ENCODE data around the gene WBP11.
"Not testable (repeated sequence)": the region's sequence is repeated elsewhere in the genome, so short reads cannot be mapped to it uniquely, and the experiment has no call there.

WBP11 gene

DNA sequence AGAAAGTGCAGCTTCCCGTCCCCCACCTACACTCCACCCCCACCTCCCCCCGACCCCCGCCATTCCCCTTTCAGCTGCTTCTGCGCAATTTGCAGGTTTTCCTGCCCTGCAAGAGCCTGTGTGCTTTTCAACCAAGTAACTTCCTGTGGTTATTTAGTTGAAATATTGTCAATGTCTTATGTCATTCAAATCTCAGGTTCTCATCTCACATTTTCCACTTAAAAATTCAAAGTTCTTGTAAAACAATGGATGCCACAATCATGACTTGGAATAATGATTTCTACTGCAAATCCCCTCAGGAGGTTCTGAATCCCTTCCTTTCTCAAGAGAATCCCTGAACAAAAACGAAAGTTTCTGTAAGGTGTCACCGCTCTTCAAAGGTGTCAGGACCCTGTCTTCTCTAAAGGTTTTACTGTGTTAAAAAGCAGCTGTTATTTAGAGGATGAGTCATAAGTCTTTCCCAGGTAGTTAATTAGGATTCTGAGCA lies 31.6 kb downstream of the WBP11 start:
- DNase-seq = no peak

DNA sequence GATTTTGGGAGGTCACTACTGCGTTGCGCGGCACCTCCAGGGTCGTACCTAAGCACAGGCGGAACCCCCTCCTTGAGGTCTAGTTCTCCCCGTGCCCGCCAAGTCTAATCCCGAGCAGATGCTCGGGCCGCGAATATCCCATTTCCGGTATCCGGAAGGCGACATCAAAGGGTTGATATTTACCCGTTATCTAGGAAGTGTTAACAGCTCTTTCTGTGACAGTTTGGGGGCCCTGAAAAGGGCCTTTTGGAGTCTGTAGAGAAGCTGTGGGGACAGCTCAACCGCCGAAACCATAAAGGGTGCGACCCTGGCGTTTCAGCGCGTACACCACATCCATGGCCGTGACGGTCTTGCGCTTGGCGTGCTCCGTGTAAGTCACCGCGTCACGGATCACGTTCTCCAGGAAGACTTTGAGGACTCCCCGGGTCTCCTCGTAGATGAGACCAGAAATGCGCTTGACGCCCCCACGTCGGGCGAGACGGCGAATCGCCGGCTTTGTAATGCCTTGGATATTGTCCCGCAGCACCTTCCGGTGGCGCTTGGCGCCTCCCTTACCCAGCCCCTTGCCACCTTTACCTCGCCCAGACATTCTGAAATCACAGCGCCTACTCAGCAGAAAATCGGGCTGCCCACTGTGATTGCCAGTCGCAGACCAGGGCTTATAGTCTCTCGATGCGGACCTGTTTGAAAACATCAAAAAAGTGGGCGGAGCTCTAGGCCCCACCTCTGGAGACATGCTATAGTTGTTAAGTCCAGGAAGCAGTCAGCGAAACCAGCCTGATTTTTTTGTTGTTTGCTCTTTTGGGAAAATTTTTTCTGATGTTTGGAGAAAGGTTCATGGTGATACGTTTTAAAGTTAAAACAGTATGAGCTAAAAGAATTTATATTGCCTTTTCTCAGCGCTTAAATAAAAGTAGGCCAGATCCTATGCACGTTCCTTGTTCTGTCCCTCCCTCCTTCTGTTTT lies 32.5 kb downstream of the WBP11 start:
- peak; percentile 85 for DNase-seq

DNA sequence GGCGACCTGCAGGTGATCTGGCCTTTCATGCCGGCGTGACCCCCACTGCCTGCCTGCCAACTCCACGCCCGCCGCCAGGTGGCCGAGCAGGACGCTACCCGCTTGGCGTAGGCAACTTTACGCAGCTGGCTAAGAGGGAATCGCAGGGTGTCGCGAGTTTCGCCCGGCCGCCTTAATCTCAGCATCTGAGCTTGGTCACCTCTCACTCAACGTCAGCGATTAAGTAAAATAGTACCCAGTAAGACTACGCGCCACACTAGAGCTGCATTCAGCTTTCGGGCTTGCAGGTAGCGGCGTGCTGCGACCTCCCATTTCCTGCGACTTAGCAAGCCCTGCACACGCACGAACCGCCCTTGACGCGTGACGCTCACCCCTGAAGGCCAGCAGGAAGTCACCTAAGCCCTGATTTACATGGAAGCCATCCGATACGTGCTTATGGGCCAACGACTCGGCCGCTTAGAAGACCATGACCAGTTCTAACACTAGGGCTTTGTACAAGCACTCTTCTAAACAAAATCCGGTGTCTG lies 33.2 kb downstream of the WBP11 start:
- peak; percentile 44 for DNase-seq

DNA sequence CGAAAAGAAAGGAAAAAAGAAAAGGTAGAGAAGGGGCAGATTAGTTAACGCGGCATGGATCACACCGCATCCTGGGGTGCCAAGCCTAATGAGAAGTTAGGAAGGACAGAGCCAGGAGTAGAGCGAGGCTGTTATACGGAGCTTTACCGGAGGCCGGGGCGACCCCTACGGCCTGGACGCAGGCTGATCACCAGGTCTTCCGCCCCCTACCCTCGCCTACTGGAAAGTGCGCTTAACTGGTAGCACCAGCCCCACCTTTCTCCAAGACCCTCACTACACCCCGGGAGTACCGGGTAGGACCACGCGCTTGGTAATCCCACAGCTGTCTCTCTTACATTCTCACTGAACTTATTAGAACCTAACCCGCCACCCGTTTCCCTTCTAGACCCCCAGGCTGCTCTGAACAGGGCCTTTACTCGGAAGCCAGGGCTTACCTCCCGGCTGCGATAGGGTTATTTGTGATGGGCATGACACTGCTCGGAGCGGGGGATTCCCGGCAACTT lies 33.8 kb downstream of the WBP11 start:
- DNase-seq = no peak

DNA sequence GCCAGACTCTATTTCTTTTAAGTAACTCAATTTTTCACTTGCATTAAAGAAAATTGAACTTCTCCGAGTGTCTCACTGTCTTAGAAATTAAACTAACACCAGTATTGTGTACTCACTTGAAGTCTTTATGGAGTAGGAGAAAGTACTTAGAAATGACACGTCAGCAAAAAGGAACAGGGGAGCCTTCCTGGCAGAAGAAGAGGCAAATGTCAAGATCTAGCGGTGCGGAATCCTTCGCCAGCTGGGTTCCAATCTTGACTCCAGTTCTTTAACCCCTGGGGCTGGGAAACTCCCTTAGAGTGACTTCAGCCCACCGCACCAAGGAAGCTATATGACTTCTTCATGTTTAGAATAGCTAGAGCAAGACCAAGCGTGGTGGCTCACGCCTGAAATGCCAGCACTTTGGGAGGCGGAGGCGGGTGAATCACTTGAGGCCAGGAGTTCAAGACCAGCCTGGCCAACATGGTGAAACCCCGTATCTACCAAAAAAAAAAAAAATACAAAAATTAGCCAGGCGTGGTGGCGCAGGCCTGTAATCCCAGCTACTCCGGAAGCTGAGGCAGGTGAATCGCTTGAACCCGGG lies 34.4 kb downstream of the WBP11 start:
- DNase-seq = no peak

DNA sequence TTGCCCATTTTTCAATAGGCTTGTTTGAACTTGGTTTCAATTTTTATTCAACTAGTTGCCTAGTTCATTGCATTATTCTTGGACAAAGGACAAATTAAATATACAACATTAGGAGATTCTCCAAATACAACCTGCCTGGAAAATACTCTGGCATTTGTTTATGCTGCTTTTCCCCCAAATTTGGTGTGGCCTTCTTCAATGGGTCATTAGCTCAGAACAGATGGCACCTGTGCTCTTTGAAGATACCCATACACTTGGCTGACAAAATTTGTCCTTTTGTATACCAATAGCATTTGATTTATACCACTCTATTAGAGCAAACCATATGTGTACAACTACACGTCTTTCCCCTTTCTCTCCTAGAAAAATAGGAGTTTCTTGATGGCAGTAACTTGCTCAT lies 35.7 kb downstream of the WBP11 start:
- DNase-seq = no peak

DNA sequence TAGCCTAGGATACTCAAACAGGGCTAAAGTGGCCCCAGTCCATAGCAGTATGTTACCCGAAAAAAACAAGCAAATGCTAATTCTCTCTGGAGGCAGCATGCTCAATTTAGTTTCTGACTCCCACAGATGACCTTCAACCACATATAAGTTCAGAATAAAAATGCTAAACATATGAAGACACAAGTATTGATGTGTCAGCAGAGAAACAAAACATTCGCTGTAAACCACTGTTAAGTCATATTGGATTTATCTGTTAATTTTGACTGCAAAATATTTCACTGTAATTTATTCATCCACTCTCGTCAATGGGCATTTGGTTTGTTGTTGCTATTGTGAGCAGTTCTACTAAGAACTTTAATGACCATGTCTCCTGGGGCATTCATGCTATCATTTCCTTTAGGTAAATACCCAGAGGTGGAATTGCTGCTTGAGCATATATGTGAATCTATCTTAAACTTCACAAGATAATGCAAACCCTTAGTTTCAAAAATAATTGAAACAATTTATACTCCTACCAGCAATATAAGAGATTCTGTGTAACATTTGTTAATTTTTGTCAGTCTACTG lies 36.5 kb downstream of the WBP11 start:
- no peak for DNase-seq

DNA sequence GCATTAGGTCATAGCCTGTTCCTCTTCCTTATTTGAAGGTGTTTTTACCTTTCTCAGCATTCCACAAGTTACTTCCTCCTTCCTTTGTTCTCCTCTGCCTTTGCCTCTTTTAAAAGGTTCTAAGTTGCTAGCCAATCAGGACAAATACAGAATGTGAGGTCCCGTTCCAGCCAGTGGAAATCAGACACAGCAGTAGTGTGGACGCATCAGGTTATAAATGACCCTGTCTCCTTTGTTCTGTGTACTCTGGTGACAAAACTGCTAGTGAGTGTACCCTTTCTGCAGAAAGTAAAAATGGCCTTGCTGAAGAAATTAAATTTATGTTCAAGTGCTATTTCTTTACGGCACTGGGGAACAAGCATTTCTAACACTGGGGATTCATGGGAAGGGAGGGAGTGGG lies 37.3 kb downstream of the WBP11 start:
- DNase-seq = not testable (repeated sequence)

DNA sequence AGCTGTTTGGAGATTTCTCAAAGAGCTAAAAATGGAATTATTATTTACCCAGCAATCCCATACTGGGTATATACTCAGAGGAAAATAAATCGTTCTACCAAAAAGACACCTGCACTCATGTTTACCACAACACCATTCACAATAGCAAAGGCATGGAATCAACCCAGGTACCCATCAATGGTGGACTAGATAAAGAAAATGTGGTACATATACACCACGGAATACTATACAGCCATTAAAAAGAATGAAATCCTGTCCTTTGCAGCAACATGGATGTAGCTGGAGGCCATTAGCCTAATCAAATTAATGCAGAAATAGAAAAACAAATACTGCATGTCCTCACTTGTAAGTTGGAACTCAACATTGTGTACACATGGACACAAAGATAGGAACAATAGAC lies 37.9 kb downstream of the WBP11 start:
- DNase-seq = no peak

DNA sequence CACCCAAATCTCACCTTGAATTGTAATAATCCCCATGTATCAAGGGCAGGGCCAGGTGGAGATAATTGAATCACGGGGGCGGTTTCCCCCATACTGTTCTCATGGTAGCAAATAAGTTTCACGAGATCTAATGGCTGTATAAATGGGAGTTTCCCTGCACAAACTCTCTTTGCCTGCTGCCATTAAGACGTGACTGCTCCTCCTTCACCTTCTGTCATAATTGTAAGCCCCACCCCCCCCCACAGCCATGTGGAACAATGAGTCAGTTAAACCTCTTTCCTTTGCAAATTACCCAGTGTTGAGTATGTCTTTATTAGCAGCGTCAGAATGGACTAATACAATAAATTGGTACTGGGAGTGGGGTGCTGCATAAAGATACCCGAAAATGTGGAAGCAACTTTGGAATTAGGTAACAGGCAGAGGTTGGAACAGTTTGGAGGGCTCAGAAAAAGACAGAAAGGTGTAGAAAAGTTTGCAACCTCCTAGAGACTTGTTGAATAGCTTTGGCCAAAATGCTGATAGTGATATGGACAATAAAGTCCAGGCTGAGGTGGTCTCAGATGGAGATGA lies 43.5 kb downstream of the WBP11 start:
- not testable (repeated sequence) for DNase-seq

DNA sequence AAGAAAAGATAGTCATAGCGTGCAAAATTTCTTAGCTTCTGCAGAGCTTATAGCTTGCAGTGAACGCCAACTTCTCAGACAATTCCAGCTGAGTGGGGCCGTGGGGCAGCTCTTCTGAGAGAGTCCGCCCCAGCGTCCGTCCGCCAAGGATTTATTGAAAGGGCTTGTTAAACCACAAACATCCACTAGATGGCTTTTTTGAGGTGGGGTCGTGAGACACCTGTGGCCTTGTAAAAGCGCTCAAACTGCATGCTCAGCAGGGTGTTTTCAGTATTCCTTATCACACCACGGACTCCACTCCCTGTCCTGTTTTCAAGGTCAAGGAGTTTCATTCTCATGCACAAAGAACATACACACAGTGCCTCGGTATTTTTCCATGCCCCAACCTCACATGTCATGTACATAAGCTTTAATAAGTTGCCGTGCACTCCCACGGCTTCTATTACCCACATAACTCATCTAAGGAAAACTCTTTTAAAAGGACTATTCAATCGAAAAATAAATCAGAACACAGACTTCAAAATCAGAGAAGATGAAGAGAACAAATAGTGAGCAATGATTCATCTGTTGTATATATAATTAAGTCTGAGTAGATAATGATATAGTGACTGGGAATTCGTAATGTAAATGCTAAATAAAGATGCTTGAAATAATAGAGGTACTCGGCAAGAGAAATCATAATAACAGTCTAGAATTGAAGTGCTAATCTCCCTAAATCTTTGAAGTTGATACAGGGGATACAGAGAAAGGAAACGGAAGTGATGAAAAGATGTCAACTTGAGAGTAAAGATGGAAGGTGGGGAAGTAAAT lies 46.7 kb downstream of the WBP11 start:
- DNase-seq = no peak

DNA sequence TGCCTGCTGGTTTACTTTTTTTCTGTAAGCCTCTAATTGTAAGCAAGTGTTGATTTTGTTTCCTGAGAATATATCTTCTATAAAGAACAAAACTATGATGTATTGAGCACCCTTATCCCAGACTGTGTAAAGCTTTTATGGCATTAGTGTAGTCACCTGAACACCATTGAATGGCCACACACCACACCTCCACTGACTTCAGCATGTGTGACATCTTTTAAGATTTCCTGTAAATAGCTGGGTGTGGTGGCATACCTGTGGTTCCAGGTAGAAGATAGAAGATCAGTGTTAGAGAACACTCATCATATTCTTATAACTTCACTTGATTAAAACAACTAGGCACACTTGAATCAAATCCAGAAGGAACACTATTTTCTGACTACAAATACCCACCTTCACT lies 51.3 kb downstream of the WBP11 start:
- DNase-seq = no peak

DNA sequence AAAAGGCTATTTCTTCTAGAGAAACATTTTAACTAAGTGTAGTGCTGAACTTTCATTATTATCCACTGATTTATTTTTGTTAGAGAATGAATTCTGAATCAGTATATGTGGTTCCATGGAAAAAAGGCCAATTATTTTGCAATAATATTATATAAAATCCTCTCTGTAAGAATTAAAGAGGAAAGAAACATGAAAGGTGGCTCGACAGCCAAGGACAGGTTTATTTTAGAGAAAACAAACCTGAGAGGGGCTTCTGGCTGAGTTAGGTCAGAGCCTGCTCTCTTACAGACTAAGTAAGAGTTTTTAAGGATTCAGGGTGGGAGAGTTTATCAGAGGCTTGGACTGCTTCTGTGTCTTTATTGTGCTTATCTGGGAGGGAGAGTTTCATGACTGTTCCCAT lies 60.2 kb downstream of the WBP11 start:
- no peak for DNase-seq

DNA sequence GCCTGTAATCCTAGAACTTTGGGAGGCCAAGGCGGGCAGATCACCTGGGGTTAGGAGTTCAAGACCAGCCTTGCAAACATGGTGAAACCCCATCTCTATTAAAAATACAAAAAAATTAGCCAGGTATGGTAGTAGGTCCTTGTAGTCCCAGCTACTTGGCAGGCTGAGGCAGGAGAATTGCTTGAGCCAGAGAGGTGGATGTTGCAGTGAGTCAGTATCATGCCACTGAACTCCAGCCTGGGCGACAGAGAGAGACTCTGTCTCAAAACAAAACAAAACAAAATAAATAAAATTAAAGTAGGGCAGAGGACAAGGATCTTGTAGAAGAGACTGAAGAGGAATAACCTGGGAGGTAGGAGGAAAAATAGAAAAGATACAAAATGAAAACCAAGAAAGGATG lies 61.3 kb downstream of the WBP11 start:
- no peak for DNase-seq

DNA sequence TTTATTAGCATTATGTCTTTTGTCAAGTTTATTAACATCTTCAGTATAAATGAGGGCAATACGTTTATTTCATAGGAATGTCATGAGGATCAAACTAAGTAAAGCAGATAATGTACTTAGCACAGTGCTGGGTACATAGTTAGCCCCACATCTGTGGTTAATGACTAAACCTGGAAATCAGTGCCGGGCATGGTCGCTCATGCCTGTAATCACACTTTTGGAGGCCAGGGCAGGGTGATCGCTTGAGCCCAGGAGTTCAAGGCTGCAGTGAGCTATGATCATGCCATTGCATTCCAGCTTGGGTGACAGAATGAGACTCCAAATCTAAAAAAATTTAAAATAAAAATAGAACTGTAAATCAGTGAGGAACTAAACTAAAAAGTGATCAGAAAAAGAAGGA lies 62.1 kb downstream of the WBP11 start:
- DNase-seq = no peak

DNA sequence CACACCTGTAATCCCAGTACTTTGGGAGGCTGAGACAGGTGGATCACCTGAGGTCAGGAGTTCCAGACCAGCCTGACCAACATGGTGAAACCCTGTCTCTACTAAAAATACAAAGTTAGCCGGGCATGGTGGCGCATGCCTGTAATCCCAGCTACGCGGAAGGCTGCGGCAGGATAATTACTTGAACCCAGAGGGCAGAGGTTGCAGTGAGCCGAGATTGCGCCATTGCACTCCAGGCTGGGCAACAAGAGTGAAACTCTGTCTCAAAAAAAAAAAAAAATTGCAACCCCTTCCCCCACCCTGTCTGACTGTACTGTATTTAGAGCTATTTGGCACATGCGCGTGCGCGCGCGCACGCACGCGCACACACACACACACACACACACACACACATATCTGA lies 66.8 kb downstream of the WBP11 start:
- not testable (repeated sequence) for DNase-seq
